ENCODE data around the gene SMG9.
"Not testable (repeated sequence)": the region's sequence is repeated elsewhere in the genome, so short reads cannot be mapped to it uniquely, and the experiment has no call there.

SMG9 gene

GRCh38 chr19:43688059-43688701, 66.6 kb downstream of the SMG9 start:
- no peak for DNase-seq

- DNase-seq: no peak
These were observed 67.1 kb downstream of the SMG9 start for GRCh38 chr19:43687660-43687997.

- no peak for DNase-seq
These were observed 70.4 kb downstream of the SMG9 start for GRCh38 chr19:43684326-43684725.

GRCh38 chr19:43683905-43684304, 70.9 kb downstream of the SMG9 start:
- no peak for DNase-seq

GRCh38 chr19:43682824-43683661, 71.7 kb downstream of the SMG9 start:
- no peak for DNase-seq

- DNase-seq: not testable (repeated sequence)
These were observed 72.5 kb downstream of the SMG9 start for GRCh38 chr19:43682269-43682668.

GRCh38 chr19:43681821-43682220, 72.9 kb downstream of the SMG9 start:
- no peak for DNase-seq

- no peak for DNase-seq
These were observed 76.1 kb downstream of the SMG9 start for GRCh38 chr19:43678512-43679261.

Data from NCI-H1694 (cell line).